Measurements from ENCODE around the gene GLS. TPM values are rescaled to one million over a fixed set of nuclear protein-coding genes. Genes with fewer than 3 reads are reported as not detected.

The GLS gene
- total and polyA plus RNA-seq, 2 of the 13 experiments (the other 11 are each of a cell fraction or from before 2014, with no cell fraction given): 78.6 to 183 TPM

GRCh38 chr2:190881084-190881597, 520 bp downstream of the GLS start (continued):
- TF ChIP-seq ZNF703 (CRISPR knock-in tag; IDR thresholded peaks at IDR 0.05; ENCODE audit: borderline replicate concordance): peak; percentile 67; the same call in 1 of the 2 replicates
- TF ChIP-seq ZNF766 (CRISPR knock-in tag; IDR thresholded peaks at IDR 0.05; ENCODE audit: borderline replicate concordance): no peak
- no peak for TF ChIP-seq ZNF280D (CRISPR knock-in tag; IDR thresholded peaks at IDR 0.05)
- no peak for TF ChIP-seq HCFC1 (IDR thresholded peaks at IDR 0.05; ENCODE audit: low read depth, low read length)
- TF ChIP-seq ZFP82 (CRISPR knock-in tag; IDR thresholded peaks at IDR 0.05; ENCODE audit: borderline replicate concordance): 0 out of 2 replicates have a peak, but pooled peaks have one; percentile 20
- TF ChIP-seq UBTF (CRISPR knock-in tag; IDR thresholded peaks at IDR 0.05): peak; percentile 58; the same call in 1 of the 2 replicates
- TF ChIP-seq NFE2L2 (IDR thresholded peaks at IDR 0.05; ENCODE audit: low read length): no peak
- 0 out of 2 replicates have a peak, but pooled peaks have one; percentile 2 for TF ChIP-seq ZNF850 (CRISPR knock-in tag; conservative IDR thresholded peaks at IDR 0.05)
- TF ChIP-seq ZNF749 (CRISPR knock-in tag; IDR thresholded peaks at IDR 0.05; ENCODE audit: borderline replicate concordance): 0 out of 2 replicates have a peak, but pooled peaks have one; percentile 8

All from HepG2 (cell line).